Frontal cortex (tissue), 4 donors: Measurements from ENCODE around the gene CYP3A5. TPM values are rescaled to one million over a fixed set of nuclear protein-coding genes. Genes with fewer than 3 reads are reported as not detected.

Experiments used
- DNase-seq, 2 donors: peaks; one replicate each; pipeline ENCODE4 v3.0.0; 2012; ENCODE audit warnings: low spot score in 2 of 2
- FAIRE-seq: peaks from 2 replicates; lab custom pipeline; 2012; peaks lifted over from hg19 to GRCh38; lab: Jason Lieb, UNC
- small RNA-seq: library from RNA; depleted of rRNA; stranded (forward); fragments of <200 nt; gene quantifications from one replicate; pipeline ENCODE3, GENCODE V24; 2014
- total RNA-seq: library from RNA; depleted of rRNA; stranded (reverse); fragments of >200 nt; gene quantifications from one replicate; pipeline ENCODE4 v1.2.3, GENCODE V29; 2014
- donor health status: control.
- donor health status: control.
- donor health status: control.

Gene CYP3A5
- total RNA-seq, 1 donor from 2014 or later = 1.6 TPM

DNA sequence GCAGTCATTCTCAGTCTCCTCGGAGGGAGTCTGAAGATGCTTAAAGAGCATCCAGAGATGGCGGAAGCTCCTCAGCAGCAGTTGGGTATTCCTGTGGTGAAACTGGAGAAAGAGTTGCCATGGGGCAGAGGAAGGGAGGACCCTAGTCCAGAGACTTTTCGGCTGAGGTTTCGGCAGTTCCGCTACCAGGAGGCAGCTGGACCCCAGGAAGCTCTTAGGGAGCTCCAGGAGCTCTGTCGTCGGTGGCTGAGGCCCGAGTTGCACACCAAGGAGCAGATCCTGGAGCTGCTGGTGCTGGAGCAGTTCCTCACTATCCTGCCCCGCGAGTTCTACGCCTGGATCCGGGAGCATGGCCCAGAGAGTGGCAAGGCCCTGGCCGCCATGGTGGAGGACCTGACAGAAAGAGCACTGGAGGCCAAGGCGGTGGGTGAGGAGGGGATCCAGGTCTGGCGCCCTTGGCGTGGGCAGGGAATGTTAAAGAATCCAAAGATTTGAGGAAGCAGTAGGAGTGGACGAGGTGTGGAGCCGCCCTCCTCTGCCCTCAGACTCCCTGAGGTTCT lies 60.1 kb downstream of the CYP3A5 start:
- DNase-seq = no peak
- no peak for FAIRE-seq

DNA sequence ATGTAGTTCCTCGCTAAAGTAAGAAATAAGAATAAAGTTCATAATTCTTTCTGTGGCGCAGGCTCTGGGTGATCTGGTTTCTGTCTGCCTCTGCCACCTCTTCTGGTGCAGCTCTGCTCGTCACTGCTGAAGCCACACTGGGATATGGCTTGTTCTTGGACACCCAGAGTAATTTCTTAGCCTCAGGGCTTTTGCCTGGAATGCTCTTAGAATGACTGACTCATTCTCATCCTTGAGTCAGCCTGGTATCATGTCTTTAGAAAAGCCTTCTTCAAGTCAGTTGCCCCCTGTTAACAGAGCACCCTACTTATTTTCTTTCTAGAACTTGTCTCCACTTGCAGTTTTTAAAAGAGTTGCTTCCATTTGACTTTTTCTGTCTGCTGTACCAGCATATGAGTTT lies 61.1 kb downstream of the CYP3A5 start:
- FAIRE-seq = no peak
- DNase-seq = no peak

DNA sequence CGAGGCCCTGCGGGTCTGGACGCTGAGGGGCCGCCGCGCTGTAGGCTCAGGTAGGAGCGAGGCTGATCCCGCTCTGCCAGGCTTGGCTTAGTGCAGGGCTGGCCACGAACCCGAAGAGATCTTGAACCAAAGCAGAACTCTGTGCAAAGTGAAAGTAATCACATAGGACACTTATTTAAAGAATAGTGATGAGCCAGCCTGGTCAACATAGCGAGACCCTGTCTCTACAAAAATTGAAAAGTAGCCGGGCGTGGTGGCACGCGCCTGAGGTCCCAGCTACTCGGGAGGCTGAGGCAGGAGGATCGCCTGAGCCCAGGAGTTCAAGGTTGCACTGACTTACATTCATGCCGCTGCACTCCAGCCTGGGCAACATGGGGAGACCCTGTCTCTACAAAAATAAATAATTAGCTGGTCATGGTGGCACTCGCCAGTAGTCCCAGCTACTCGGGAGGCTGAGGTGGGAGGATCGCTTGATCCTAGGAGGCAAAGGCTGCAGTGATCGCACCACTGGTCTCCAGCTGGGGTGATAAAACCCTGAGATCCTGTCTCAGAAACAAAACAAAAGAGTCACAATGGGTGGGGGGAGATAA lies 62.5 kb downstream of the CYP3A5 start:
- FAIRE-seq = no peak

DNA sequence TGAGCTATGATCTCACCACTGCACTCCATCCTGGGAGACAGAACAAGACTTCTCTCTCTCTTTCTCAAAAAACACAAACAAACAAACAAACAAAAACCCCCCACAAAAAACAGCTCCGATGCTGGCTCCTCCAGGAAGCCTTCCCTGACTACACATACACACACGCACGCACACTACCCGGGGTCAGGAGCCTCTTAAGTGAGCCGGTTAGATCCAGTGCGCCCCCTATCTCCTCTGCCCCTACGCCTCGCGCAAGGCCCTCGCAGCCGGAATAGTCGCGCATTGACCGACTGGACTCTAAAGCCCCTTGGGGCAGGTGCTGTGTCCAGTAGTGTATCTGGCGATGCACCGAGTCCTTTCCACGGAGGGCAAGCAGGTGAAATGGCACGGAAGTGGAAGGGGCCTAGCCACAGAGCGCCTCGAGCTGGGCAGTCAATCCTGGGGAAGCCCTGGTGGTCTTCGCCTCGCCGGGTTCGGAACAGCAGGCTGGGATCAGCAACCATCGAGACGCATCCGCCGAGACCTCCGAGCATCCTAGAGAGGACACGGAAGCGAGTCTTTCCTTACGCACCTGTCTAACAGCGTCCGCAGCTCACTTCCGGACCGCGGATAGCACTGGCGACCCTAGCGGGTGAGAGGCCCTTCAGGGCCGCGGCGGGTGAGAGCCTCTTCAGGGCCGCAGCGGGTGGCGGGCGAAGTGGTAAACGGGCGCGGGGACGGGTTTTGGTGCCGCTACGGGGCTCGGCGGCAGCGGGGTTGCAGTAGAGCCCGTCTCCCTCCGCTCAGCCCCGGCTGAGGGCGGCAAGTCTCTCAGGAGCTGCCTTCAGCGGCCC lies 63.2 kb downstream of the CYP3A5 start, which contains the start of gene ZSCAN25:
ZSCAN25 (plus strand) TSS at position 588 of the 833 bp plus-strand sequence. CDS start 2,661 bp downstream, outside the sequence.
- no peak for FAIRE-seq

More for the DNA sequence above, 62.5 kb downstream of the CYP3A5 start:
- DNase-seq = no peak

DNA sequence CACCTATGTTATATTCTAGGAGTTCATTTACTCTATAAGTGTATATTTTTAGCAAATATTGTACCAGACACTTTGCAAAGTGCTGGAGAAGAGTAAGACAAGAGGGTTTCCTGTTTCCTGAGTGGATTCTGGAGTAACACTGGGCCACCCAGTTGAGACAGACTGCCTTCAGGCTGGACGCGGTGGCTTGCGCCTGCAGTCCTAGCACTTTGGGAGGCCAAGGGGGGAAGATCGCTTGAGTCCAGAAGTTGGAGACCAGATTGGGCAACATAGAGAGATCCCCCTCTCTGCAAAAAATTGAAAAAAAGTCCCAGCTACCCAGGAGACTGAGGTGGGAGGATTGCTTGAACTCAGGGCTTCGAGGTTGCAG lies 63.8 kb downstream of the CYP3A5 start:
- DNase-seq (no peak), FAIRE-seq (no peak)

More for the DNA sequence above, 63.2 kb downstream of the CYP3A5 start, which contains the start of gene ZSCAN25:
- peak; percentile 83 to 90 for DNase-seq

DNA sequence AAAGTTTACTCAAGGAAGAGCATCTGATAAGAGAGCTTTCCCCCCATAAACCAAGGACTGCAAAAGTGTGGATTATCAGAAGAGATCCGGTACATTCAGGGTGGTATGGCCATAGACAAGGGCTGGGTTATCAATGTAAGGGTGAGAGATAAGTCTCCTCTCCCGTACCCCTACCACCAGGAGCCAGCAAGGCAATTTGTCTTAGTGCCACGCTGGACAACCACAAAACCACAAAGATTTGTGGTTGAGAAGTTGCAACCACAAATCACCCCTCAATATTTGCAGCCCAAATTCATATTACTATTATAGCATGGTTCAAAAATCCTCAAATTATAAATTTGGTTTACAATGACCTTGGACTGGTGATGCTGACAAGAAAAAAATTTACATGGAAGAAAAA lies 65.3 kb downstream of the CYP3A5 start:
- FAIRE-seq = no peak
- DNase-seq = no peak

DNA sequence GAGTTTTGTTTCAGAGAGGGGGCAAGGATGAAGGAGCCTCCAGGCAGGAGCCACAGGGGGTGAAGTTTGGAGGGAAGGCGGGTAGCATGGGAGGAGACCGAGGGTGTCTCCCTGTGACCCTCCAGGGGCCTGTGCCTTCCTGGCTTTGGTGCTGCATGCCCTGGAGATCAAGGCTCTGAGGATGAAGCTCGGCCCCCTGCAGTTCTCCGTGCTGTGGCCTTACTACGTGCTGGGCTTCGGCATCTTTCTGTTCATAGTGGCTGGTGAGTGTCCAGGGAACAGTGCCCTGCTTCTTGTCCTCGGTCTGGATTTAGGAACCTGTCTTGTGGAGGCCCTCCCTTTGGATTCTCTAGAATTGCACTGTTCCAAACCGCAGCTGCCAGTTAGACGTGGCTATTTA lies 72.2 kb downstream of the CYP3A5 start:
- no peak for DNase-seq
- no peak for FAIRE-seq

DNA sequence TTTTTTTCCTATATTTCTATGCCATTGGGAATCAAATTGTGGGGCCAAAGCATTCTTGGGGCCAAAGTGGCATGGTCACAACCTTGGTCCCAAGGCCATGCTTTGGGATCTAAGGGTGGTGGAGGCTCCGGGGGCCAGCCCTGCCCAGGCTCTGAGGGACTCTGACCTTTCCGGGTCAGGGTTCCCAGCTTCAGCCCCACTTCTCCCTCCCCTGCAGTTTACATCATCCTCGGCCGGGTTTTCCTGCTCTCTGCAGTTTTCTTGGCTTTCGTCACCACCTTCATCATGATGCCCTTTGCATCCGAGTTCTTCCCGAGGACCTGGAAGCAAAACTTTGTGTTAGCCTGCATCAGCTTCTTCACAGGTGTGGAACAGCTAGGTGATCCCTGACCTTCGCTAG lies 73.3 kb downstream of the CYP3A5 start:
- DNase-seq (no peak), FAIRE-seq (no peak)

DNA sequence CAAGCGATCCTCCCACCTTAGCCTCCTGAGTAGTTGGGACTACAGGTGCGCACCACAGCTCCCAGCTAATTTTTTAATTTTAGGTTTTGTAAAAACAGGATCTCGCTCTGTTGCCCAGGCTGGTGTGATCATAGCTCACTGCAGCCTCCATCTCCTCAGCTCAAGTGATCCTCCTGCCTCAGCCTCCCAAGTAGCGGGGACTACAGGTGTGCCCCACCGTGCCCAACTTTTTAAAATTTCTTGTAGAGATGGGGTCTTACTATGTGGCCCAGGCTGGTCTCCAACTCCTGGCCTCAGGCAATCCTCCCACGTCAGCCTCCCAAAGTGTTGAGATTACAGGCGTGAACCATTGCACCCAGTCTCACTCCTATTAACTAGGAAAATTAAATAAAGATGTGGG lies 74.3 kb downstream of the CYP3A5 start:
- FAIRE-seq (no peak), DNase-seq (no peak)

DNA sequence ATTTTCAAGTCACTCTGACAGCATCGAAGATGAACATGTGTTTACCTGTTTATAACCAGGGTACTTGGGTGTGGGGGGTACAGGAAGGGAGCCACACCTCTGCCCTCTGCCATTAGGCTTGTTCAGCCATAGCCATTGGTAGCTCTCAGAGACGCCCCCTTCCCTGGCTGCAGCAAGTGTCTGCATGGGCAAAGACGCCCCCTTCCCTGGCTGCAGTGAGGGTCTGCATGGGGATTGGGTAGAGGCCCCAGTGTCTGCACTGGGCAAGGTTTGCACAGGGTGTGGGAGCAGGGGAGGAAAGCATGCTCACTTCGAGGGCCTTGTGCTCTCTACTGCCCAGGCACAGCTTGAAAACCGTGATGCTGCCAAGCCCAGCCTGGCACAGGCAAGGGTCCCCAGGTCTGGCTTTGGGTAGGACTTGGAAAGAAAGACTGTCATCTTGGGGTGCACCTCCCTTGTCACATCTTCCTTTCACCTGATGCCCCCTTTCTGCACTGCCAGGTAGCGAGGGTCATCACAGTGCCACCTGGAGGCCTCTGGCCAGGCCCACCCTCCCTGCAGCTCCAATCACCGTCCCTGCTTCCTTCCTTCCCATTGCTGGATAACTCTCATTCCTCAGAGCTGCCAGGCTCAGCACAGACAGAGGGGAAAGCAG lies 78.0 kb downstream of the CYP3A5 start:
- FAIRE-seq (no peak), DNase-seq (no peak)

DNA sequence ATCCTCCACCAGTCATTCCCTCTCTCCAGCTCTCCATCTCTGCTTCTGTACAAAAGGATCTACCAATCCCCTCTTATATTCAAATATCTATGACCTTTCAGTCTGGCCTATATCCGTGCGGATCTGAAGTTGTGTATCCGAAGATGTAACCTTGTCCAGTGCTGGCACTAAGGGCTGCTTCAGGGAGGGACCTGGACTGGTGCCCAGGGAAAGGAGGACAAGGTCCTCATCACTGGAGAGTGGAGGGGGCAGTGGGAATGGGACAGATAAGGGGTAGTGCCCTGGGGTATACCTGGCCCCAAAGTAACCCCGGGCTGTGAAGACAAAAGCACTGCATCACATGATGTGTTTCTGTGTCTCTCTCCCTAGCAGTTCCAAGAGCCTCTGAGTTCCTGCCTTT lies 80.0 kb downstream of the CYP3A5 start:
- no peak for DNase-seq
- no peak for FAIRE-seq

Small RNA genes lying within 50 kb of the gene (small RNA-seq; reads per million reads assigned to genes)
- not detected for gene CYP3A51P
- gene CYP3A7-CYP3A51P = not detected

Other genes with a start within 250 kb of the CYP3A5 start
- 5.7 TPM for gene PTCD1, start 241.2 kb downstream of the CYP3A5 start, total RNA-seq
- 19.6 TPM for gene CPSF4, start 241.1 kb downstream of the CYP3A5 start, total RNA-seq
- 350 TPM for gene ATP5MF, start 213.8 kb downstream of the CYP3A5 start, total RNA-seq
- gene ZNF789, start 207.1 kb downstream of the CYP3A5 start, total RNA-seq = 20.8 TPM
- gene ZNF394, start 179.7 kb downstream of the CYP3A5 start, total RNA-seq = 43.2 TPM
- 20.4 TPM for gene ZKSCAN5, start 175.3 kb downstream of the CYP3A5 start, total RNA-seq
- 19.6 TPM for gene FAM200A, start 127.9 kb downstream of the CYP3A5 start, total RNA-seq
- gene ZNF655, start 121.4 kb downstream of the CYP3A5 start, total RNA-seq = 59.9 TPM
- not detected for gene TMEM225B, start 81.7 kb downstream of the CYP3A5 start, total RNA-seq
- gene ZSCAN25, start 63.0 kb downstream of the CYP3A5 start, total RNA-seq = 12.2 TPM
- gene CYP3A7, start 55.2 kb upstream of the CYP3A5 start, total RNA-seq = not detected
- gene CYP3A4, start 104.2 kb upstream of the CYP3A5 start, total RNA-seq = not detected
- gene CYP3A43, start 148.0 kb upstream of the CYP3A5 start, total RNA-seq = not detected
- not detected for gene OR2AE1, start 197.0 kb upstream of the CYP3A5 start, total RNA-seq
- gene TRIM4, start 239.5 kb upstream of the CYP3A5 start, total RNA-seq = 10.6 TPM
- gene GJC3, start 249.6 kb upstream of the CYP3A5 start, total RNA-seq = 0.41 TPM